HG03095 (cell line): ENCODE measurements around the gene SERPINA4.

Experiments
- ATAC-seq: cut with Tn5 transposase; IDR thresholded peaks from one replicate; pipeline ENCODE4 v1.9.1; 2021; ENCODE audit warnings: moderate library complexity; ENCODE audit not compliant: unreplicated experiment

Gene SERPINA4

DNA sequence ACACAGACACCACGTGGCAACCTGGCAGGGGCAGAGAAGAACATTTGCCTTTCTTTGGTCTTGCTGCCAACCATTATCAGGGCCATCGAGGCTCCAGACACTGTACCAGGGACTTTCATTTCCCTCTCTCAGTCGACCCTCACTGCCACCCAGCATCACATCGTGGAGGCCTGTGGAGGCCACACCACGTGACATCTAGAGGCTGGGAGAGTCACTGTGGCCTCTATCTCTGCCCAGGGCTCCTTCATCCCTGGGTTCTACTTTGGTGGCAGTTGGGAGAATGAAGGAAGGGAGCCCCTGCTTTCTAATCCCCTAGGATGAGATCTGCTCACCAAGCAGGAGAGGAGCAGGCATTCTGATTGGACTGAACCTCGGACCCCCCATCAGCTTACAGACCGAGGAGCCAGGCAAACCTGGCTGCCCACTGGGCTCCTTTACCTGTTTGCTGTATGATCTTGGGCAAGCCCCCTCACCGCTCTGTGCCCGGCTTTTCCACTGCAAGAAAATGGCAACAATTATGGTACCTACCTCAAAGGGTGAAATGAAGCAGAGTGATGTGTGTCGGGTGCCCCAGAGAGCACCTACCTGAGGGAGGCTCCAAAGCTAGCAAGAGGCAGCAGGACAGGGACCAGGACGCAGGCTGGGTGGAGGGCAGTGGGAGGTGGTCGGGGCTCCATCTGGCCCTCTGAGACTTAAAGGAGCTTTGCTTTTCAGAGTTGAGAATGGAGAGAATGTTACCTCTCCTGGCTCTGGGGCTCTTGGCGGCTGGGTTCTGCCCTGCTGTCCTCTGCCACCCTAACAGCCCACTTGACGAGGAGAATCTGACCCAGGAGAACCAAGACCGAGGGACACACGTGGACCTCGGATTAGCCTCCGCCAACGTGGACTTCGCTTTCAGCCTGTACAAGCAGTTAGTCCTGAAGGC lies 52.7 kb downstream of the SERPINA4 start:
- no peak for ATAC-seq

DNA sequence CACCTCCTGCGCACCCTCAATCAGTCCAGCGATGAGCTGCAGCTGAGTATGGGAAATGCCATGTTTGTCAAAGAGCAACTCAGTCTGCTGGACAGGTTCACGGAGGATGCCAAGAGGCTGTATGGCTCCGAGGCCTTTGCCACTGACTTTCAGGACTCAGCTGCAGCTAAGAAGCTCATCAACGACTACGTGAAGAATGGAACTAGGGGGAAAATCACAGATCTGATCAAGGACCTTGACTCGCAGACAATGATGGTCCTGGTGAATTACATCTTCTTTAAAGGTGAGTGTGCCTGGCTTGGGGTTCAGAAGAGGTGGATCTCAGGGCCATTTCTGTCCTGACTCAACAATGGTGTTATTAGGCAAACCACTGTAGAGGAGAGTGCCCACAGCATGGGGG lies 53.6 kb downstream of the SERPINA4 start:
- no peak for ATAC-seq

DNA sequence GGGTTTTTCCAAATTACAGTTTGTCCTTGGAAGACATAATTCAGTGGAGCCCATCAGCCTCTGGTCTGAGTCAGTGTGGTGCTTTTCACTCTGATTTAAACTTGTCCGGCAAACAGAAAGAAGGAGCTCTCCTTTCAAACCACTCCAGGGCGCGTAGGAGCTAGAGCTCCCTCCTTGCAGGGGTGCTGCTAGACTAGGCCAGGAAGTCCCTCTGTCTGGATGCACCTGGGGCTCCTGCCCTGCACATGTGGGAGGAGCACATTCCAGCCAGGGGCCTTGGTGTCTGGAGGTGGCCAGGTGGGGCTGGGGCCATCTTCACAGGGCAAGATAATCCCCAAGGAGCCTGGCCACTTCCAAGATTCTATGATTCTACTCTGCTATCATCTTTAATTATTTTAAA lies 54.0 kb downstream of the SERPINA4 start:
- no peak for ATAC-seq

DNA sequence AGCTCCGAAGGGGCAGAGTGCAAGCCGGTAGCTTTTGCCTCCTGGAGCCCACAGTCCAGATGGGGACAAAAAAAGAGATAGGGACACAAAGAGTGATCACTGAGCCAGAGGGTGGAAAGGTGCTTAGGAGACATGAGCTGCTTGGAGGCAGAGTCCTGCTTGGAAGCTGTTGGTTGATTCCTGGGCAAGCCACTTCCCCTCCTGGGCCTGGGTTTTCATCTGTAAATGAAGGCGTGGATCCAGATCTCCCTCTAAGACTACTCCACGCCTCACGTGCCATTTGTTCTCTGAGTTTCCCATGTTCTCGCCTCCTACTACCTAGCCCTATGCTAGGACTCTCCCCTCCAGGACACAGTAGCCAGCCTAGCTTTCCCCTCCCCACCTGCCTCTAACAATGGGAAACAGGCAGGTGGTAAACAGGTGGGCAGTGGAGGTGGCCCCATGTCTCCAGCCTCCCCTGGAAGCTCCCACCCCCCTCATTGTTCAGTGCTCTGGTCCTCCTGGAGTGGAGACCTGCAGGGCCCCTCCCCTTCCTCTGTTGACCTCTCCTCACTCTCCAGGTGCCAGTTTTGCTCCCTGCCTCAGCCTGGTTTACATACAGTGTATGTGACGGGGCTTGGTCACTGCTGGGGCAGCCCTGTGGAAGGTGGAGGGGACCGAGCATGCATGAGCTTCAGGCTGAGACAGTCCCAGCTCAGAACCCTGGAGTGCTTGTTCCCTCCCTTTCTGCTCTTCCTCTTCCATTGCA lies 54.8 kb downstream of the SERPINA4 start:
- no peak for ATAC-seq

DNA sequence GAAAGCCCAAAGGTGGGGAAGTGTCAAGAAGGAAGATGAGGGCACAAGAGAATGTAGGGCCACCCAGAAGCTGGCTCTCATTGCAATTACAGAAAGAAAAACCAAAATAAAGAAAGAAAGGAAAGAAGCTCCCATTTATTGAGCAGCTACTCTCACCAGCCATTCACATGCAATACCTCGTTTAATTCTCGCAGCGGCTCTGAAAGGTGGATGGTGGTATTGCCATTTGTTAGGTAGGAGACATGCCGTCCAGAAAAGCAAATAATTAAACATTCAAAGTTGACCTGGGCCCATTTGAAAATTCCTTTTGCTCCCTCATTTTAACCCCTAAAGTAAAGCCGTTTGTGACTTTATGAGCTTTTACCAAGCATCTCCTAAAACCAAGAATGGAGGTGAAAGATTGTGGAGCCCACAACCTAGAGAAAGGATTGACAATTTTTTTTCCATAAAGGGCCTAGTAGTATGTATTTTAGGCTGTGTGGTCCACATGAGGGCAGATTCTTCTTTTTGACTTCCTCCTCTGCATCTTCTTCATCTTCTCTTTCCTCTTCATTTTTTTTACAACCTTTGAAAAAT lies 56.2 kb downstream of the SERPINA4 start:
- ATAC-seq = no peak

DNA sequence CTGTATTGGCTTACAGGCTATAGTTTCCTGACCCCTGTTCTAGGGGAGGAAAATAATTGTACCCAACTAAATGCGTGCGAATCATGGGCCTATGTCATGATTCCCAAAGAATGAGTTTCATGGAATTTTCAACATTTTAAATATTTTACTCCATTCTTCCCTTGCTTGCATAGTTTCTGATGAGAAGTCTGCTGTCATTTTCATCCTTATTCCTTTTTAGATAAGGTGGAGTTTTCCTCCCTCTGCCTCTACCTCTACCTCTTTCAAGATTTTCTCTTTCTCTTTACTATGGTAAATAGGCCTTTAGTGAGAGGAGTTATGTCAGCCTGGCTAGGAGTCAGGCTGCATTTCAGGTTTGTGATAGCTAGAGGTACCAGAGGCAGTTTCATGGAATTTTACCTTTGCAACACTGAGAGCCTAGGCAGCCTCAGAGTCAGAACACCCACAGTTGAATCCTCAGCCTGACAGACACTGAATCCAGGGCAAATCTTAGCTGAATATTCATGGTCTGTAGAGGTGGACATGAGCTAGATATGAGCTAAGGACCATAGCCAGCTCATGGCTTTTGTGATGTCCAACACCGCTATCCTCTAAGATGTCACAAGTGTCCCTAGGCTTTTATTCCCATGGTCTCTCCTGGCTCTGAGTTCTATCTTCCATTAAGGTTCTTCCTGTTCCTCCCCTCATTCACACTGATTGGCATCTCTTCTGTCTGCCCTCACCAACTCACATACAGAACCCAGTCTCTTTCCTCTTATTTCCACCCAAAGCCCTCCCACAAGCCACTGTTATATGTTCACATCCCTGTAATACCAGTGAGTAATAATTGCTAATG lies 57.0 kb downstream of the SERPINA4 start:
- ATAC-seq = no peak

DNA sequence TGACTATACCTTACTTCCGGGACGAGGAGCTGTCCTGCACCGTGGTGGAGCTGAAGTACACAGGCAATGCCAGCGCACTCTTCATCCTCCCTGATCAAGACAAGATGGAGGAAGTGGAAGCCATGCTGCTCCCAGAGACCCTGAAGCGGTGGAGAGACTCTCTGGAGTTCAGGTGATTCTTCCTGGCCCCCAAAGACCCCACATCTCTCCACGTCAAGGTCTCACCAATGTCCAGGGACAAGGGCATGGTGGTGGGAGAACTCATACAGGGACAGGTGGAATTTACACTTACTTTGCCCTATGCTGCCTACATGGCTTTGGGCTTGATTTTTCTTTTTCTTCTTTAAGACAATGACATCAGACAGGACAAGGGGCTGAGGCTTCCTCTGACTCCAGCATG lies 58.1 kb downstream of the SERPINA4 start:
- ATAC-seq = no peak
